ENCODE results near the gene NLGN1. TPM values are rescaled to one million over a fixed set of nuclear protein-coding genes. Genes with fewer than 3 reads are reported as not detected.

NLGN1 gene
- total RNA-seq, 1 experiment from 2014 or later, result 0.85 TPM

DNA sequence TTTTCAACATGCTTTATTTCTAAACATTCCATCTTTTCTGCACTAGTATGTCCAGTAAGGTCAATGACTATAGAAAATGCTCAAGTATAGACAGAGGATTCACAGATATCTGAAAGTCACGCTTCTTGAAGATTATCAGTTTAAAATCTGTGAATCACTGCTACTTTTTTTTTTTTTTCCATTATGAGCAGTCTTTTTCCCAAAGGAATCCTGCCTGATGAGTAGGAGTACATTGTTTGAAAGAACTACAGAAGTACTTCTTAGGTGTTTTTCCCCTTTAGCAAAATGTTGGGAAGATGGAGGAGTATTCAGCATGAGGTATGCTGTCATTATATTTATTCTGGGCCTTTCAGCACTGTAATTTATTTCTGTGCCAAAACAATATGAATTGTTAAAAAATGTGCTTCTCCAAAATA, 266.2 kb downstream of the NLGN1 start:
- H3K36me3 ChIP-seq (ENCODE audit: control insufficient read depth, insufficient read depth, low read length), result no peaks in the 10 kb centered on the region
- no peak for DNase-seq (ENCODE audit: low read depth, low spot score)
- BruUV-seq (replicated peaks), result no TSS peak
- TF ChIP-seq, protein P1, sequence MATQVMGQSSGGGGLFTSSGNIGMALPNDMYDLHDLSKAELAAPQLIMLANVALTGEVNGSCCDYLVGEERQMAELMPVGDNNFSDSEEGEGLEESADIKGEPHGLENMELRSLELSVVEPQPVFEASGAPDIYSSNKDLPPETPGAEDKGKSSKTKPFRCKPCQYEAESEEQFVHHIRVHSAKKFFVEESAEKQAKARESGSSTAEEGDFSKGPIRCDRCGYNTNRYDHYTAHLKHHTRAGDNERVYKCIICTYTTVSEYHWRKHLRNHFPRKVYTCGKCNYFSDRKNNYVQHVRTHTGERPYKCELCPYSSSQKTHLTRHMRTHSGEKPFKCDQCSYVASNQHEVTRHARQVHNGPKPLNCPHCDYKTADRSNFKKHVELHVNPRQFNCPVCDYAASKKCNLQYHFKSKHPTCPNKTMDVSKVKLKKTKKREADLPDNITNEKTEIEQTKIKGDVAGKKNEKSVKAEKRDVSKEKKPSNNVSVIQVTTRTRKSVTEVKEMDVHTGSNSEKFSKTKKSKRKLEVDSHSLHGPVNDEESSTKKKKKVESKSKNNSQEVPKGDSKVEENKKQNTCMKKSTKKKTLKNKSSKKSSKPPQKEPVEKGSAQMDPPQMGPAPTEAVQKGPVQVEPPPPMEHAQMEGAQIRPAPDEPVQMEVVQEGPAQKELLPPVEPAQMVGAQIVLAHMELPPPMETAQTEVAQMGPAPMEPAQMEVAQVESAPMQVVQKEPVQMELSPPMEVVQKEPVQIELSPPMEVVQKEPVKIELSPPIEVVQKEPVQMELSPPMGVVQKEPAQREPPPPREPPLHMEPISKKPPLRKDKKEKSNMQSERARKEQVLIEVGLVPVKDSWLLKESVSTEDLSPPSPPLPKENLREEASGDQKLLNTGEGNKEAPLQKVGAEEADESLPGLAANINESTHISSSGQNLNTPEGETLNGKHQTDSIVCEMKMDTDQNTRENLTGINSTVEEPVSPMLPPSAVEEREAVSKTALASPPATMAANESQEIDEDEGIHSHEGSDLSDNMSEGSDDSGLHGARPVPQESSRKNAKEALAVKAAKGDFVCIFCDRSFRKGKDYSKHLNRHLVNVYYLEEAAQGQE (IDR thresholded peaks at IDR 0.05; ENCODE audit: insufficient read depth in 1 of 2, low read depth in 2 of 2, low read length in 1 of 2), result no peak
- TF ChIP-seq, protein P2, sequence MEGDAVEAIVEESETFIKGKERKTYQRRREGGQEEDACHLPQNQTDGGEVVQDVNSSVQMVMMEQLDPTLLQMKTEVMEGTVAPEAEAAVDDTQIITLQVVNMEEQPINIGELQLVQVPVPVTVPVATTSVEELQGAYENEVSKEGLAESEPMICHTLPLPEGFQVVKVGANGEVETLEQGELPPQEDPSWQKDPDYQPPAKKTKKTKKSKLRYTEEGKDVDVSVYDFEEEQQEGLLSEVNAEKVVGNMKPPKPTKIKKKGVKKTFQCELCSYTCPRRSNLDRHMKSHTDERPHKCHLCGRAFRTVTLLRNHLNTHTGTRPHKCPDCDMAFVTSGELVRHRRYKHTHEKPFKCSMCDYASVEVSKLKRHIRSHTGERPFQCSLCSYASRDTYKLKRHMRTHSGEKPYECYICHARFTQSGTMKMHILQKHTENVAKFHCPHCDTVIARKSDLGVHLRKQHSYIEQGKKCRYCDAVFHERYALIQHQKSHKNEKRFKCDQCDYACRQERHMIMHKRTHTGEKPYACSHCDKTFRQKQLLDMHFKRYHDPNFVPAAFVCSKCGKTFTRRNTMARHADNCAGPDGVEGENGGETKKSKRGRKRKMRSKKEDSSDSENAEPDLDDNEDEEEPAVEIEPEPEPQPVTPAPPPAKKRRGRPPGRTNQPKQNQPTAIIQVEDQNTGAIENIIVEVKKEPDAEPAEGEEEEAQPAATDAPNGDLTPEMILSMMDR (IDR thresholded peaks at IDR 0.05), result no peak
- no peak for TF ChIP-seq TCF7L2 (IDR thresholded peaks at IDR 0.05; ENCODE audit: low read depth, low read length)
- TF ChIP-seq SIN3A (IDR thresholded peaks at IDR 0.05; ENCODE audit: borderline replicate concordance, insufficient read depth, low read depth, low read length), result no peak
- TF ChIP-seq POLR2AphosphoS5 (IDR thresholded peaks at IDR 0.05; ENCODE audit: low read depth, low read length), result no peak
- CTCF ChIA-PET, result no interaction called here
- POLR2A ChIA-PET, result no interaction called here
- intact Hi-C loops (cut with micrococcal nuclease; ENCODE audit: unreplicated experiment) (no loop called here), in situ Hi-C loops (cut with HindIII; ENCODE audit: low pct_unique_long_range_greater_than_20kb, low sequenced_read_pairs) (no loop called here)
- H3K27ac ChIP-seq (ENCODE audit: low read length), result no peak overlapping the region
- H3K4me3 ChIP-seq (ENCODE audit: low read depth in 2 of 2, low read length in 2 of 2), result no peak overlapping the region
- H3K4me1 ChIP-seq (ENCODE audit: control insufficient read depth, insufficient read depth, low read length), result no peaks in the 10 kb centered on the region
- H3K9me3 ChIP-seq (ENCODE audit: control insufficient read depth, insufficient read depth, low read depth, low read length), result no peaks in the 10 kb centered on the region
- no peaks in the 10 kb centered on the region for H3K27me3 ChIP-seq (ENCODE audit: control insufficient read depth, insufficient read depth, low read length)
- ATAC-seq, result no peak

DNA sequence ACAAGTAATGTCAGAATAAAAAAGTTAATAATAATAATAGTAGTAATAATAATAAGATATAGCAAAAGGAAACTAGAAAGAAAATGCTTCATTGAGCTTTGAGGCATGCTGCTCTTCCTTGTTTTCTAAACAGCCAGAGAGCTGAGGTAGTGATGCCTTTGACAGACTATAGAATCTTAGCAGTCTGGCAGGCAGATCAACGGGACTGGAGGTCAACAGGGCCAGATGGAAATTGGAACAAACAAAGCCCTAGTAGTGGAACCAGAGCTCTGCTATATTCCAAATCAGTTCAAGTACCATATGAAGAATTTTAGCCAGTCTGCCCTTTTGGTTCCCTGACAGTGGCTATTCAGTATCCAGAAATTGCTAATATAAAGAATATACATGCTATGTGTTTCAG, 278.6 kb downstream of the NLGN1 start:
- ATAC-seq (no peak), DNase-seq (ENCODE audit: low read depth, low spot score) (no peak)
- intact Hi-C loops (cut with micrococcal nuclease; ENCODE audit: unreplicated experiment) (no loop called here), in situ Hi-C loops (cut with HindIII; ENCODE audit: low pct_unique_long_range_greater_than_20kb, low sequenced_read_pairs) (no loop called here)
- POLR2A ChIA-PET, result no interaction called here
- Histone ChIP-seq H3K4me3 (ENCODE audit: low read depth in 2 of 2, low read length in 2 of 2) (no peak overlapping the region), H3K36me3 (ENCODE audit: control insufficient read depth, insufficient read depth, low read length) (no peaks in the 10 kb centered on the region), H3K4me1 (ENCODE audit: control insufficient read depth, insufficient read depth, low read length) (no peaks in the 10 kb centered on the region), H3K9me3 (ENCODE audit: control insufficient read depth, insufficient read depth, low read depth, low read length) (no peaks in the 10 kb centered on the region; the same call in 1 of the 2 replicates), H3K27me3 (ENCODE audit: control insufficient read depth, insufficient read depth, low read length) (no peaks in the 10 kb centered on the region), H3K27ac (ENCODE audit: low read length) (no peak overlapping the region)
- CTCF ChIA-PET, result no interaction called here
- BruUV-seq (replicated peaks), result no TSS peak
- TF ChIP-seq, protein P1 (IDR thresholded peaks at IDR 0.05; ENCODE audit: insufficient read depth in 1 of 2, low read depth in 2 of 2, low read length in 1 of 2), result no peak
- TF ChIP-seq POLR2AphosphoS5 (IDR thresholded peaks at IDR 0.05; ENCODE audit: low read depth, low read length) (no peak), TCF7L2 (IDR thresholded peaks at IDR 0.05; ENCODE audit: low read depth, low read length) (no peak), SIN3A (IDR thresholded peaks at IDR 0.05; ENCODE audit: borderline replicate concordance, insufficient read depth, low read depth, low read length) (no peak)
- TF ChIP-seq, protein P2 (IDR thresholded peaks at IDR 0.05), result no peak

Measured in Panc1 (cell line).